OCI-LY7 (cell line): ENCODE data around the gene IL4I1. TPM values are rescaled to one million over a fixed set of nuclear protein-coding genes. Genes with fewer than 3 reads are reported as not detected.

Experiments used
- BruUV-seq: library from RNA; stranded (reverse); fragments of 400-500 nt; replicated peaks from 2 replicates; lab custom pipeline; 2021; lab: Mats Ljungman, UMichigan
- CTCF ChIA-PET: fragments of 300-600 bp; sonication (Branson Sonifier 250); formaldehyde crosslinking; loops from one replicate; lab custom pipeline; 2022; ENCODE audit warnings: antibody characterized with exemption; ENCODE audit not compliant: unreplicated experiment; lab: Charles Lee
- POLR2A ChIA-PET: fragments of 300-600 bp; sonication (Branson Sonifier 250); formaldehyde crosslinking; loops from one replicate; lab custom pipeline; 2022; ENCODE audit warnings: antibody characterized with exemption; lab: Charles Lee
- DNase-seq: peaks from one replicate; pipeline ENCODE4 v3.0.0-alpha.2; 2015; ENCODE audit warnings: low spot score
- H2AFZ ChIP-seq: fragments of 200-600 bp; sonication (generic), shearing (Covaris generic); 2 replicates; pipeline ENCODE4 v1.6.1; 2014; ENCODE audit warnings: mild to moderate bottlenecking, antibody characterized with exemption, low read length, moderate library complexity
- H3K27ac ChIP-seq: fragments of 200-600 bp; sonication (generic); 2 replicates; pipeline ENCODE4 v1.5.1; 2014; ENCODE audit warnings: mixed run types, low read depth, mild to moderate bottlenecking, moderate library complexity, low read length, inconsistent platforms; ENCODE audit not compliant: poor library complexity, severe bottlenecking
- H3K36me3 ChIP-seq: fragments of 200-600 bp; sonication (generic); 2 replicates; pipeline ENCODE4 v1.6.1; 2014; ENCODE audit warnings: mild to moderate bottlenecking, antibody characterized with exemption, low read length, moderate library complexity, mixed read lengths; ENCODE audit not compliant: insufficient read depth
- H3K4me1 ChIP-seq: fragments of 200-600 bp; sonication (generic); 2 replicates; pipeline ENCODE4 v1.5.1; 2014; ENCODE audit warnings: mild to moderate bottlenecking, low read length; ENCODE audit not compliant: insufficient read depth, poor library complexity, severe bottlenecking
- H3K4me2 ChIP-seq: fragments of 200-600 bp; sonication (generic); 2 replicates; pipeline ENCODE4 v1.6.1; 2014; ENCODE audit warnings: mild to moderate bottlenecking, low read length
- H3K4me3 ChIP-seq: fragments of 200-600 bp; sonication (generic); 2 replicates; pipeline ENCODE4 v1.5.1; 2014; ENCODE audit warnings: mild to moderate bottlenecking, low read depth, low read length; ENCODE audit not compliant: poor library complexity, severe bottlenecking
- H3K79me2 ChIP-seq: fragments of 200-600 bp; sonication (generic); 2 replicates; pipeline ENCODE4 v1.6.1; 2016; ENCODE audit warnings: low read depth, mild to moderate bottlenecking, low read length, moderate library complexity, mixed read lengths; ENCODE audit not compliant: insufficient read depth
- H3K9me2 ChIP-seq: fragments of 200-600 bp; sonication (generic); 2 replicates; pipeline ENCODE4 v1.6.1; 2016; ENCODE audit warnings: mild to moderate bottlenecking, low read length, mixed read lengths; ENCODE audit not compliant: insufficient read depth
- H3K9me3 ChIP-seq: fragments of 200-600 bp; sonication (generic); 2 replicates; pipeline ENCODE4 v1.6.1; 2014; ENCODE audit warnings: mild to moderate bottlenecking, mixed run types, low read length, mixed read lengths
- H4K20me1 ChIP-seq: fragments of 200-600 bp; sonication (generic); 2 replicates; pipeline ENCODE4 v1.6.1; 2014; ENCODE audit warnings: mild to moderate bottlenecking, antibody characterized with exemption, low read length, moderate library complexity, mixed read lengths; ENCODE audit not compliant: insufficient read depth
- CTCF ChIP-seq: fragments of 200-600 bp; sonication (generic); conservative IDR thresholded peaks from 2 replicates; pipeline ENCODE4 v1.5.1; 2014; ENCODE audit warnings: mild to moderate bottlenecking, antibody characterized with exemption, low read length, moderate library complexity, mixed read lengths
- EZH2phosphoT487 ChIP-seq: fragments of 200-600 bp; sonication (generic); IDR thresholded peaks from 2 replicates; pipeline ENCODE4 v1.6.1; 2018; ENCODE audit warnings: low read depth, borderline replicate concordance, mild to moderate bottlenecking, mixed run types, antibody characterized with exemption, low read length, moderate library complexity, mixed read lengths
- intact Hi-C: fragments of 100-400 bp; cut with micrococcal nuclease; formaldehyde crosslinking; loops from one replicate; pipeline ENCODE4 v1.10.0; 2022; ENCODE audit not compliant: unreplicated experiment
- total RNA-seq, 2 experiments: library from RNA; depleted of rRNA in 1 of 2; stranded (reverse); fragments of >200 nt in 1 of 2; shearing (Covaris generic) in 1 of 2; gene quantifications; 2 replicates each; pipeline ENCODE4 v1.2.3, GENCODE V29; 2014 to 2022

The IL4I1 gene
- total RNA-seq, 2 experiments from 2014 or later, result 0.25 to 1.7 TPM

DNA sequence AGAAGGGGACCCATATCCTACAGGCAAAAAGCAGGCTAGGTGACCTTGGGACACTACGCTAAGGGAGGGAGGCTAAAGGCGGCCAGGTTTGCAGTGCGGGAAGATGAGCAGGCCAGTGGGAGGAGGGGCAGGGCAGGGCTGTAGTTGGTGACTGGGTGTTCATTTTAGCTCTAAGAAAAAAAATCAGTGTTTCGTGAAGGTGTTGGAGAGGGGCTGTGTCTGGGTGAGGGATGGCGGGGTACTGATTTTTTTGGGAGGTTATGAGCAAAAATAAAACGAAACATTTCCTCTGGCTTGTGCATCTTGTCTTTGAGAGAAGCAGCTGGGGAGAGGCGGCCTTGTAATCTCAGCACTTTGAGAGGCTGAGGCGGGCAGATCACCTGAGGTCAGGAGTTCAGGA is 37.0 kb upstream of the IL4I1 start:
- peaks cover 34% of the 10 kb centered on the region for H3K79me2 ChIP-seq
- no peaks in the 10 kb centered on the region for H3K9me3 ChIP-seq
- peaks cover 13% of the 10 kb centered on the region for H3K4me1 ChIP-seq
- intact Hi-C loops, result no loop called here
- BruUV-seq, result no TSS peak
- no peak overlapping the region for H3K4me2 ChIP-seq
- ChIA-PET POLR2A (no interaction called here), CTCF (no interaction called here)
- H3K4me3 ChIP-seq, result no peak overlapping the region
- peaks cover 49% of the 10 kb centered on the region for H3K36me3 ChIP-seq
- H3K9me2 ChIP-seq, result no peaks in the 10 kb centered on the region
- TF ChIP-seq CTCF, result no peak
- no peak for TF ChIP-seq EZH2phosphoT487
- peaks cover 21% of the 10 kb centered on the region for H4K20me1 ChIP-seq
- no peak overlapping the region for H2AFZ ChIP-seq
- DNase-seq, result no peak
- H3K27ac ChIP-seq, result no peak overlapping the region

- TF ChIP-seq EZH2phosphoT487, result no peak
- no peak for TF ChIP-seq CTCF
- Histone ChIP-seq H2AFZ (no peak overlapping the region), H3K36me3 (peaks cover 53% of the 10 kb centered on the region), H3K79me2 (peaks cover 43% of the 10 kb centered on the region), H3K27ac (no peak overlapping the region), H4K20me1 (peaks cover 23% of the 10 kb centered on the region), H3K4me1 (peaks cover 21% of the 10 kb centered on the region), H3K9me3 (no peaks in the 10 kb centered on the region), H3K4me3 (no peak overlapping the region), H3K4me2 (no peak overlapping the region), H3K9me2 (no peaks in the 10 kb centered on the region)
- intact Hi-C loops, result no loop called here
- no peak for DNase-seq
- ChIA-PET POLR2A (no interaction called here), CTCF (no interaction called here)
- no TSS peak for BruUV-seq
Observed at GRCh38 chr19:49932731-49933131, 36.0 kb upstream of the IL4I1 start.

DNA sequence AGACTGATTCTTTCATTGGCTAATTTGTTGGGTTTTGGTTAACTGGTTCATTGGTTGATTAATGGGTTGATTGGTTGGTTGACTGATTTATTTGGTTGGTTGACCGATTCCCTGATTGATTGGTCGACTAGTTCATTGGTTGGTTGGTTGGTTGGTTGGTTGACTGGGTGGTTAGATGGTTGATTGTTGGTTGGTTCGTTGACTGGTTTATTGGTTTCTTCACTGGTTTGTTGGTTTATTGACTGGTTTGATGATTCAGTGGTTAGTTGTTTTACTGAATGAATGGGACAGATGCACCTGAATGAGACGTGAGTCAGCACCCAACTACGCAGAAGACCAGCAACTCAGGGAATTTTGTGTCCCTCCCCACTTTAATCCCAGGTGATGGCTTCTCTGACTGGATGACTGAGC is 35.4 kb upstream of the IL4I1 start:
- peaks cover 60% of the 10 kb centered on the region for H3K36me3 ChIP-seq
- no peak overlapping the region for H2AFZ ChIP-seq
- H3K79me2 ChIP-seq, result peaks cover 49% of the 10 kb centered on the region
- intact Hi-C loops, result no loop called here
- H4K20me1 ChIP-seq, result peaks cover 28% of the 10 kb centered on the region
- ChIA-PET CTCF (no interaction called here), POLR2A (no interaction called here)
- peaks cover 28% of the 10 kb centered on the region for H3K4me1 ChIP-seq
- H3K9me3 ChIP-seq, result no peaks in the 10 kb centered on the region
- no peak overlapping the region for H3K27ac ChIP-seq
- no TSS peak for BruUV-seq
- H3K9me2 ChIP-seq, result no peaks in the 10 kb centered on the region
- H3K4me2 ChIP-seq, result 0 out of 2 replicates have a peak overlapping the region, but pooled peaks have one; percentile 92
- H3K4me3 ChIP-seq, result no peak overlapping the region
- TF ChIP-seq EZH2phosphoT487, result no peak
- TF ChIP-seq CTCF, result no peak
- DNase-seq, result no peak
